ENCODE measurements around the gene TRAPPC5.

GRCh38 chr19:7637374-7638256 lies 43.0 kb upstream of the TRAPPC5 start:
- TF ChIP-seq POLR2A (IDR thresholded peaks at IDR 0.05) = no peak
- TF ChIP-seq CTCF (IDR thresholded peaks at IDR 0.05) = no peak
- TF ChIP-seq EP300 (IDR thresholded peaks at IDR 0.05) = no peak

Data from stomach (tissue), 4 donors.